ENCODE measurements around the gene HACD3. TPM values are rescaled to one million over a fixed set of nuclear protein-coding genes. Genes with fewer than 3 reads are reported as not detected.

Gene HACD3
- total and polyA plus RNA-seq, 2 of the 13 experiments (the other 11 are each of a cell fraction or from before 2014, with no cell fraction given) = 73.6 to 161 TPM

- TF ChIP-seq GMEB1 (CRISPR knock-in tag; IDR thresholded peaks at IDR 0.05; ENCODE audit: borderline replicate concordance) = peak; percentile 72
- peak; percentile 83 for TF ChIP-seq E2F1 (CRISPR knock-in tag; IDR thresholded peaks at IDR 0.05)
- peak; percentile 51; the same call in 1 of the 2 replicates for TF ChIP-seq REXO4 (CRISPR knock-in tag; IDR thresholded peaks at IDR 0.05; ENCODE audit: borderline replicate concordance)
- no peak for TF ChIP-seq ZBED4 (CRISPR knock-in tag; IDR thresholded peaks at IDR 0.05; ENCODE audit: borderline replicate concordance)
- TF ChIP-seq ZNF253 (CRISPR knock-in tag; IDR thresholded peaks at IDR 0.05; ENCODE audit: borderline replicate concordance) = peak; percentile 83; the same call in 1 of the 2 replicates
- no peak for TF ChIP-seq TCF7 (IDR thresholded peaks at IDR 0.05; ENCODE audit: low read depth)
- 0 out of 2 replicates have a peak, but pooled peaks have one; percentile 58 for TF ChIP-seq ZSCAN29 (CRISPR knock-in tag; conservative IDR thresholded peaks at IDR 0.05)
- TF ChIP-seq MATR3 (CRISPR knock-in tag; IDR thresholded peaks at IDR 0.05) = no peak
- TF ChIP-seq ZNF512B (CRISPR knock-in tag; IDR thresholded peaks at IDR 0.05; ENCODE audit: borderline replicate concordance) = no peak
- no peak for TF ChIP-seq TRIM22 (IDR thresholded peaks at IDR 0.05)
- no peak for TF ChIP-seq IRF1 (CRISPR knock-in tag; IDR thresholded peaks at IDR 0.05; ENCODE audit: low read depth)
- no peak for TF ChIP-seq TRAFD1 (CRISPR knock-in tag; IDR thresholded peaks at IDR 0.05; ENCODE audit: borderline replicate concordance)
- peak; percentile 91 for TF ChIP-seq ZNF777 (CRISPR knock-in tag; IDR thresholded peaks at IDR 0.05)
Observed at GRCh38 chr15:65530318-65531111, at the start of gene HACD3 (continued).

Measured in HepG2 (cell line).